ENCODE results near the gene MAPT. TPM values are rescaled to one million over a fixed set of nuclear protein-coding genes. Genes with fewer than 3 reads are reported as not detected.

Gene MAPT
- total RNA-seq, 1 donor from 2014 or later = 2.4 TPM

- Mint-ChIP-seq H3K36me3 (no peaks in the 10 kb centered on the region), H3K4me3 (no peak overlapping the region), H3K9me3 (no peaks in the 10 kb centered on the region), H3K27ac (no peak overlapping the region), H3K27me3 (ENCODE audit: insufficient read depth, low read depth) (peaks cover 6% of the 10 kb centered on the region), H3K4me1 (peaks cover 2% of the 10 kb centered on the region)
- H3K4me3 ChIP-seq = no peak overlapping the region
- H3K27me3 ChIP-seq = no peaks in the 10 kb centered on the region
- no peak for TF ChIP-seq EZH2 (IDR thresholded peaks at IDR 0.05)
- TF ChIP-seq, protein P1, sequence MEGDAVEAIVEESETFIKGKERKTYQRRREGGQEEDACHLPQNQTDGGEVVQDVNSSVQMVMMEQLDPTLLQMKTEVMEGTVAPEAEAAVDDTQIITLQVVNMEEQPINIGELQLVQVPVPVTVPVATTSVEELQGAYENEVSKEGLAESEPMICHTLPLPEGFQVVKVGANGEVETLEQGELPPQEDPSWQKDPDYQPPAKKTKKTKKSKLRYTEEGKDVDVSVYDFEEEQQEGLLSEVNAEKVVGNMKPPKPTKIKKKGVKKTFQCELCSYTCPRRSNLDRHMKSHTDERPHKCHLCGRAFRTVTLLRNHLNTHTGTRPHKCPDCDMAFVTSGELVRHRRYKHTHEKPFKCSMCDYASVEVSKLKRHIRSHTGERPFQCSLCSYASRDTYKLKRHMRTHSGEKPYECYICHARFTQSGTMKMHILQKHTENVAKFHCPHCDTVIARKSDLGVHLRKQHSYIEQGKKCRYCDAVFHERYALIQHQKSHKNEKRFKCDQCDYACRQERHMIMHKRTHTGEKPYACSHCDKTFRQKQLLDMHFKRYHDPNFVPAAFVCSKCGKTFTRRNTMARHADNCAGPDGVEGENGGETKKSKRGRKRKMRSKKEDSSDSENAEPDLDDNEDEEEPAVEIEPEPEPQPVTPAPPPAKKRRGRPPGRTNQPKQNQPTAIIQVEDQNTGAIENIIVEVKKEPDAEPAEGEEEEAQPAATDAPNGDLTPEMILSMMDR (IDR thresholded peaks at IDR 0.05) = no peak
- no peak for TF ChIP-seq EZH2phosphoT487 (IDR thresholded peaks at IDR 0.05)
- H3K36me3 ChIP-seq = no peaks in the 10 kb centered on the region
- no peaks in the 10 kb centered on the region for H3K79me2 ChIP-seq (ENCODE audit: low read depth)
- no peak overlapping the region for H3K9ac ChIP-seq
- H3K4me2 ChIP-seq = no peak overlapping the region
- H3K9me3 ChIP-seq (ENCODE audit: low read depth) = no peaks in the 10 kb centered on the region
- no peaks in the 10 kb centered on the region for H4K20me1 ChIP-seq (ENCODE audit: low read depth)
- no peak overlapping the region for H2AFZ ChIP-seq (replicated peaks)
- no peak for DNase-seq (ENCODE audit: low spot score)
- H3F3A ChIP-seq (ENCODE audit: low read depth) = no peaks in the 10 kb centered on the region
- no peak overlapping the region for H3K27ac ChIP-seq
- peaks cover 7% of the 10 kb centered on the region for H3K4me1 ChIP-seq
These were observed 91.1 kb downstream of the MAPT start for GRCh38 chr17:45985447-45985846.

DNA sequence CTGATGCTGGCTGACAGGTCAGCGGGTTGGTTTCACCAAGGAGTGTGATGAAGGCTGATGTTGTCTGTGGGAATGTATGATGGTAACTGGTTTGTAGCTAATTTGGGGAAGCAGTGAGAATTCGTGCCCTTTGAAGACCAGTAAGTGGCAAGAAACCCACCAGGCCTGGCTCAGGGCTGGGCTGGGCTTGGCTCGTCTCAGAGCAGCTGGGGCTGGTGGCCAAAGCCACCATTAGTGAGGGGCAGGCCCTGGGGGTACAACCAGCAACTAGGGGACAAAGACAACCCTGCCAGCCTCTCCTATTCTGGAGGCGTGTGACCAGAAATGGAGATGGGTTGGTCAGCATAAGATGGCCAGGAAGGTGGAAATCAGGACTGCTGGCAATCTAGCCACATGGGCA lies 91.7 kb downstream of the MAPT start:
- Mint-ChIP-seq H3K27me3 (ENCODE audit: insufficient read depth, low read depth) (peaks cover 8% of the 10 kb centered on the region), H3K4me3 (no peak overlapping the region), H3K27ac (peak overlapping the region; percentile 15), H3K9me3 (no peaks in the 10 kb centered on the region), H3K36me3 (no peaks in the 10 kb centered on the region), H3K4me1 (peaks cover 4% of the 10 kb centered on the region)
- Histone ChIP-seq H3K9me3 (ENCODE audit: low read depth) (no peaks in the 10 kb centered on the region), H3K36me3 (no peaks in the 10 kb centered on the region), H2AFZ (replicated peaks) (no peak overlapping the region), H3K79me2 (ENCODE audit: low read depth) (no peaks in the 10 kb centered on the region), H3K27ac (no peak overlapping the region), H3F3A (ENCODE audit: low read depth) (no peaks in the 10 kb centered on the region), H3K27me3 (no peaks in the 10 kb centered on the region), H3K4me2 (no peak overlapping the region), H4K20me1 (ENCODE audit: low read depth) (no peaks in the 10 kb centered on the region), H3K9ac (no peak overlapping the region), H3K4me1 (peaks cover 7% of the 10 kb centered on the region), H3K4me3 (no peak overlapping the region)
- TF ChIP-seq, protein P1 (IDR thresholded peaks at IDR 0.05) = no peak
- TF ChIP-seq EZH2phosphoT487 (IDR thresholded peaks at IDR 0.05) = no peak
- no peak for TF ChIP-seq EZH2 (IDR thresholded peaks at IDR 0.05)
- DNase-seq (ENCODE audit: low spot score) = no peak

DNA sequence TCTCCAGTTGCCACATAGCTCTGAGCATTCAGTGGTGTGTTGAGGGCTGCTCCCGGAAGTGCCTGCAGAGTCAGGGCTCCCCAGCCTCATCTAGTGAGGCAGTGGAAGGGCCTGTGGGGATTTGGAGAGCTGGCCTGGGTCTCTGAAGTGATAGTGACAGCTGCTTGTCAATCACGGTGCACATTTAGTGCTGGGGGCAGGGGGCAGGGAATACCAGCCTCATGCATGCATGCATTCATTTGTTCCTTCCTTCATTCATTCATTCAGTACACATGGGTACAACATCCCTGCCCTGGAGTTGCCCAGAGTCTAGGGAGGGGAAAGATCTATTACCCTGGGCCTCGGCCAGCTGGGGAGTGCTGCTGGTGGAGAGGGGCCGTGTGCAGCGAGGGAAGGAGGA lies 93.4 kb downstream of the MAPT start:
- Histone ChIP-seq H3K4me1 (peaks cover 13% of the 10 kb centered on the region), H3K27ac (no peak overlapping the region), H3K4me2 (no peak overlapping the region), H3K9ac (no peak overlapping the region), H3K79me2 (ENCODE audit: low read depth) (no peaks in the 10 kb centered on the region), H3K27me3 (no peaks in the 10 kb centered on the region), H3F3A (ENCODE audit: low read depth) (peaks cover 5% of the 10 kb centered on the region), H4K20me1 (ENCODE audit: low read depth) (no peaks in the 10 kb centered on the region), H2AFZ (replicated peaks) (no peak overlapping the region), H3K36me3 (no peaks in the 10 kb centered on the region), H3K4me3 (no peak overlapping the region), H3K9me3 (ENCODE audit: low read depth) (no peaks in the 10 kb centered on the region)
- Mint-ChIP-seq H3K4me1 (peaks cover 5% of the 10 kb centered on the region), H3K36me3 (no peaks in the 10 kb centered on the region), H3K9me3 (no peaks in the 10 kb centered on the region), H3K4me3 (no peak overlapping the region), H3K27ac (no peak overlapping the region), H3K27me3 (ENCODE audit: insufficient read depth, low read depth) (peaks cover 8% of the 10 kb centered on the region)
- no peak for TF ChIP-seq EZH2phosphoT487 (IDR thresholded peaks at IDR 0.05)
- DNase-seq (ENCODE audit: low spot score) = no peak

DNA sequence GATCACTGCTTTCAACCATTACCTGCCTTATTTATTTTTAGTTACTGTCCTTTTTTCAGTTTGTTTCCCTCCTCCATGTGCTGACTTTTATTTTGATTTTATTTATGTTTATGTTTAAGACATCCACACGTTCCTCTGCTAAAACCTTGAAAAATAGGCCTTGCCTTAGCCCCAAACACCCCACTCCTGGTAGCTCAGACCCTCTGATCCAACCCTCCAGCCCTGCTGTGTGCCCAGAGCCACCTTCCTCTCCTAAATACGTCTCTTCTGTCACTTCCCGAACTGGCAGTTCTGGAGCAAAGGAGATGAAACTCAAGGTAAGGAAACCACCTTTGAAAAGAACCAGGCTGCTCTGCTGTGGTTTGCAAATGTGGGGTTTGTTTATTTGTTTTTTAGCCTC lies 95.4 kb downstream of the MAPT start:
- Histone ChIP-seq H3K4me1 (peaks cover 18% of the 10 kb centered on the region), H3K79me2 (ENCODE audit: low read depth) (no peaks in the 10 kb centered on the region), H3F3A (ENCODE audit: low read depth) (peaks cover 14% of the 10 kb centered on the region), H3K9ac (no peak overlapping the region), H3K4me2 (no peak overlapping the region), H3K27ac (no peak overlapping the region), H4K20me1 (ENCODE audit: low read depth) (no peaks in the 10 kb centered on the region), H3K36me3 (no peaks in the 10 kb centered on the region), H3K9me3 (ENCODE audit: low read depth) (no peaks in the 10 kb centered on the region), H3K27me3 (no peaks in the 10 kb centered on the region), H3K4me3 (no peak overlapping the region), H2AFZ (replicated peaks) (no peak overlapping the region)
- Mint-ChIP-seq H3K27me3 (ENCODE audit: insufficient read depth, low read depth) (peaks cover 3% of the 10 kb centered on the region), H3K36me3 (no peaks in the 10 kb centered on the region), H3K27ac (no peak overlapping the region), H3K9me3 (no peaks in the 10 kb centered on the region), H3K4me3 (no peak overlapping the region), H3K4me1 (peaks cover 9% of the 10 kb centered on the region)
- no peak for DNase-seq (ENCODE audit: low spot score)
- TF ChIP-seq, protein P1 (IDR thresholded peaks at IDR 0.05) = no peak
- no peak for TF ChIP-seq EZH2phosphoT487 (IDR thresholded peaks at IDR 0.05)
- TF ChIP-seq EZH2 (IDR thresholded peaks at IDR 0.05) = no peak
